RWPE1 (cell line): Measurements from ENCODE around the gene XRCC5.

Experiments
- CTCF ChIA-PET: fragments of 350-600 bp; sonication (Branson Sonifier 250); formaldehyde crosslinking; extraction: SDS; loops from one replicate; lab custom pipeline; 2021; lab: Yijun Ruan, JAX
- POLR2A ChIA-PET: fragments of 400-600 bp; formaldehyde crosslinking; extraction: SDS; loops from one replicate; lab custom pipeline; 2020; ENCODE audit warnings: antibody characterized with exemption; ENCODE audit not compliant: low non-redundant PET; lab: Yijun Ruan, JAX
- DNase-seq: peaks from one replicate; pipeline ENCODE4 v3.0.0; 2012; ENCODE audit warnings: low spot score
- H3K27ac ChIP-seq: fragments of 450-650 bp; 2 replicates; pipeline ENCODE4 v1.5.1; 2017
- TF ChIP-seq, protein P1 (sequence below): fragments of 450-650 bp; conservative IDR thresholded peaks from 2 replicates; pipeline ENCODE4 v1.5.1; 2017; ENCODE audit warnings: low read depth, mild to moderate bottlenecking

The XRCC5 gene

DNA sequence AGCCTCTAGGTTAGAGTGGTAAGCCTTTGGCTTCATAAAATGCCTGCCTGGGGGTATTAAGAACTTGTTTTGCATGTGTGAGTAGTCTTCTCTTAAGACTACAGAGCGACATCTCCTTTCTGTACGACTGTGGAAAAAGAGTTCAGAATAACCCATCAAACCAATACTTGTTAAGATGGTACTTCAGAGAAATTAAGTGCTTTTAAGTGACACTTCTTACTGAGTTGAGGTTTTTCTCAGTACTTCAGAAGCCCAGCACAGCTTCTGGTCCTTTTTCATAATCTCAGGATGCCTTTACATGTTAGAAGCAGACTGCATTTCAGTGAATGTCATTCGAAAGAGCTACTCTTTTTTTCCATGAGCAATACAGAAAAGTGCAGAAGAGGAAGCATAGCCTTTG is 10.8 kb downstream of the XRCC5 start:
- POLR2A ChIA-PET = no interaction called here
- DNase-seq = no peak
- H3K27ac ChIP-seq = no peak overlapping the region
- CTCF ChIA-PET = interaction anchor here (0.6 to 1.3 kb wide), 3 partner anchors 8 to 11 kb away, joined by 4 read pairs; no protein-coding TSS in a partner anchor
- TF ChIP-seq, protein P1, sequence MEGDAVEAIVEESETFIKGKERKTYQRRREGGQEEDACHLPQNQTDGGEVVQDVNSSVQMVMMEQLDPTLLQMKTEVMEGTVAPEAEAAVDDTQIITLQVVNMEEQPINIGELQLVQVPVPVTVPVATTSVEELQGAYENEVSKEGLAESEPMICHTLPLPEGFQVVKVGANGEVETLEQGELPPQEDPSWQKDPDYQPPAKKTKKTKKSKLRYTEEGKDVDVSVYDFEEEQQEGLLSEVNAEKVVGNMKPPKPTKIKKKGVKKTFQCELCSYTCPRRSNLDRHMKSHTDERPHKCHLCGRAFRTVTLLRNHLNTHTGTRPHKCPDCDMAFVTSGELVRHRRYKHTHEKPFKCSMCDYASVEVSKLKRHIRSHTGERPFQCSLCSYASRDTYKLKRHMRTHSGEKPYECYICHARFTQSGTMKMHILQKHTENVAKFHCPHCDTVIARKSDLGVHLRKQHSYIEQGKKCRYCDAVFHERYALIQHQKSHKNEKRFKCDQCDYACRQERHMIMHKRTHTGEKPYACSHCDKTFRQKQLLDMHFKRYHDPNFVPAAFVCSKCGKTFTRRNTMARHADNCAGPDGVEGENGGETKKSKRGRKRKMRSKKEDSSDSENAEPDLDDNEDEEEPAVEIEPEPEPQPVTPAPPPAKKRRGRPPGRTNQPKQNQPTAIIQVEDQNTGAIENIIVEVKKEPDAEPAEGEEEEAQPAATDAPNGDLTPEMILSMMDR = no peak

DNA sequence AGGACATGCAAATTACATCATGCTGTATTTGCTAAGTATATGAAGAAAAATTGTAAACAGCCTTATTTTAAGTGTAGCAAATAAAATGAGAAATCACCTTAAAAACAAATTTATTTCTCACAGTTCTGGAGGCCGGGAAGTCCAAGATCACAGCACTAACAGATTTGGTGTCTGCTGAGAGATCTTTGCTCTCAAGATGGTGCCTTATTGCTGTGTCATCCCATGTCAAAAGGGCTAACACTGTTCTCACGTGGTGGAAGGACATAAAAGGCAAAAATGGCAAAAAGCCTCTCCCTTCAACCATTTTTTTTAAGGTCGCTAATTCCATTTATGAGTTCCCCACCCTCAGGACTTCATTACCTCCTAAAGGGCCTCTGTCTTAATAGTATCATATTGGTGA is 12.1 kb downstream of the XRCC5 start:
- DNase-seq = no peak
- TF ChIP-seq, protein P1 = no peak
- CTCF ChIA-PET = no interaction called here
- POLR2A ChIA-PET = no interaction called here
- no peak overlapping the region for H3K27ac ChIP-seq

DNA sequence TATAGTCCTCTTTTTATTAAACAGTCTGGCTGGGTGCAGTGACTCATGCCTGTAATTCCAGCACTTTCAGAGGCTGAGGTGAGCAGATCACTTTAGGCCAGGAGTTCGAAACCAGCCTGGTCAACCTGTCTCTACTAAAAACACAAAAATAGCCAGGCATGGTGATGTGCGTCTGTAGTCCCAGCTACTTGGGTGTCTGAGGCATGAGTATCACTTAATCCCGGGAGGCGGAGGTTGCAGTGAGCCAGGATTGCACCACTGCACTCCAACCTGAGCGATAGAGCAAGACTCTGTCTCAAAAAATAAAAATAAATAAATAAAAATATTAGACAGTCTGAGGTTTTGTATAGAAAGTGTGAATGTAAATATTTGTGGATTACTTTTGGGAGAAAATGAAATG is 17.8 kb downstream of the XRCC5 start:
- H3K27ac ChIP-seq = no peak overlapping the region
- CTCF ChIA-PET = interaction anchor here (0.9 kb wide), 1 partner anchor 56 kb away, joined by 3 read pairs; no protein-coding TSS in a partner anchor
- POLR2A ChIA-PET = no interaction called here
- TF ChIP-seq, protein P1 = no peak
- DNase-seq = no peak

DNA sequence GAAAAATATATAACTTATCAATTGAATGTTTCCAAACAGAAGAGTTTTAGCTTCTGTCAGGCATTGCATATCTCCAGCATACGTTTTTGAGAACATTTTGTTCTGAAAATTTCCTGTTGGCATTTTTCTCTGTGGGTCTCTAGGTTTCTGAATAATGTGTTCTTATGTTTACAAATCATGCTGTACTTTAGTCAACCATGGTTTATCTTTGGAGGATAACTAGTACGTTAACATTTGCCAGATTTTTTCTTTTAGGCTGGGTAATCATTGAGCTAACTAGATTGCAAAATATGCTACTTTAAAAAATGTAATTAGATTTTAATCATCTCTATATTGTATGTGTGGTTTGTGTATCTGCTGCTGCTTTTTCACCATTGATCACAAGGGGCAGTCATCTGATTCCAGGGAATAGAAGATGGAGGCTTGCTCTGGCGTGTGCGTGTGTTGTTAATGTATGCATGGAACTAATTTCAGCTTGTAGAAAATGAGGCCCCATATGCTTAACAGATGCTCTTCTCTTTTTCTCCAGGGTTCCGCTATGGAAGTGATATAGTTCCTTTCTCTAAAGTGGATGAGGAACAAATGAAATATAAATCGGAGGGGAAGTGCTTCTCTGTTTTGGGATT is 21.3 kb downstream of the XRCC5 start:
- no peak overlapping the region for H3K27ac ChIP-seq
- DNase-seq = no peak
- TF ChIP-seq, protein P1 = no peak
- POLR2A ChIA-PET = no interaction called here
- CTCF ChIA-PET = no interaction called here

DNA sequence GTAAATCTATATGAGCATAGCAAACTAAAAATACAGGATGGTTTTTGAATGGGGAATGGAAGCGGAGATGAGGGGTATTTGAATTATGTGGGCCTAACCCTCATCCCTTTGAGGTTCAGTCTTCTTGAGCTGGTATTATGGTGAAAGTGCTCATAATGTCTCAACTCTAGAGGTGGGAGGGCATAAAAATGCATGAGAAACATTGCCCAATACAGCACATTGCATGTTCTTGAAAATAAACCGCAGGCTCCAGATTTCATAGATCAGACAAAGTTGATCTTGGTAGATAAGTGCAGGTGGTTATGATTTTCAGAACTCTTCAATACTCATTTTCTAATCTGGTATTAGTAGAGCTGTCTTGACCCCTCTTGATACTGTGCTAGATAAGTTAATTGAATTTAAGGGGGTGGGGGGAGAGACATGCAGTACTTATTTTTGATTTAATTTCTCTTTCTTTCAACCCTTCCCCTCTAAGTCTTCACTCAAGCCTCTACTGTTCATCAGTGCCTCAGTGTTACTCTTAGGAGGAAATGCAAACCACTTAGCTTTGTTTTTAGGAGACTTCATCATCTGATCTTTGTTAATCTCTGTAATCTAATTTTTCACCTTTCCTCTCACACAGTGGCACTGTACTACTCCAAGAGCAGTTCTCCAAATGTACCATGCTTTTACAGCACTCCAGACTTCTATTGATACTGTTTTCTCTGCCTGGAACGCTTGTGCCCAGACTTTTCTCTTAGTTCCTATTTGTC is 22.2 kb downstream of the XRCC5 start:
- CTCF ChIA-PET = no interaction called here
- DNase-seq = no peak
- TF ChIP-seq, protein P1 = no peak
- POLR2A ChIA-PET = no interaction called here
- H3K27ac ChIP-seq = no peak overlapping the region

DNA sequence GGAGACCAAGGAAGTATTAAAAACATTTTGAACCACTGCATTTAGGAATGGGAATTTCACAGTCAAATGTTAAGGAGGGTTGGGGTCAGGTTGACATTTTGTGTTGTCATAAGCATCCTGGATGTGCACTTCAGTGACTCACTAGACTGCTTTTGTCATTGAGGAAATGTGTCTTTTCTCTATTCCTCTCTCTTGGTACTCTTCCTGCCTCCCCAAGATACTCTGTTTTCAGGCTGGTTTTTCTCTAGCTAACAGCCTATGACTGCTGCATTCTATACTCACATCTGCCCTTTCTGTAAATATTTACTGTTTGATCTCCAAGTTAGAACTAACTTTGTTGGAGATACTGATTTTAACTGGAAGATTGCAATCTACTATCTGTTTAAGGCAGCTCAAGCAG is 23.4 kb downstream of the XRCC5 start:
- POLR2A ChIA-PET = no interaction called here
- TF ChIP-seq, protein P1 = no peak
- CTCF ChIA-PET = interaction anchor here (0.6 to 1.0 kb wide), 2 partner anchors 9 to 23 kb away, joined by 3 read pairs; no protein-coding TSS in a partner anchor
- no peak for DNase-seq
- H3K27ac ChIP-seq = no peak overlapping the region
